PFSK-1 (cell line): ENCODE data around the gene NGFR.

Experiments
- FOXP2 ChIP-seq: optimal IDR thresholded peaks from 2 replicates; pipeline ENCODE3; 2011; ENCODE audit warnings: borderline replicate concordance, control low read depth, inconsistent platforms; ENCODE audit not compliant: insufficient read depth; ENCODE audit errors: extremely low read length, extremely low read depth
- POLR2AphosphoS5 ChIP-seq: IDR thresholded peaks from 2 replicates; pipeline ENCODE4 v1.6.1; 2012; ENCODE audit warnings: low read depth, mild to moderate bottlenecking, control low read depth, low read length, moderate library complexity
- REST ChIP-seq, 2 experiments: IDR thresholded peaks; 2 replicates each; pipeline versions ENCODE4 v1.6.1 to v1.8.0; 2011 to 2012; ENCODE audit warnings: low read depth in 2 of 2, low read length in 2 of 2, control low read depth in 1 of 2, inconsistent platforms in 1 of 2, mild to moderate bottlenecking in 1 of 2, moderate library complexity in 1 of 2; ENCODE audit not compliant: insufficient read depth in 1 of 2
- SIN3A ChIP-seq: IDR thresholded peaks from 2 replicates; pipeline ENCODE4 v1.6.1; 2012; ENCODE audit warnings: mild to moderate bottlenecking, low read length, moderate library complexity, borderline replicate concordance; ENCODE audit not compliant: insufficient read depth
- TAF1 ChIP-seq: IDR thresholded peaks from 2 replicates; pipeline ENCODE4 v1.6.1; 2012; ENCODE audit warnings: low read length, control low read depth, borderline replicate concordance; ENCODE audit not compliant: insufficient read depth

The NGFR gene

GRCh38 chr17:49450735-49451134 lies 44.4 kb upstream of the NGFR start:
- TF ChIP-seq FOXP2 (no peak), REST (IDR thresholded peaks at IDR 0.05; ENCODE audit: insufficient read depth in 1 of 2, low read depth in 2 of 2, low read length in 2 of 2) (no peak), TAF1 (no peak), POLR2AphosphoS5 (no peak), SIN3A (no peak)

GRCh38 chr17:49452201-49452600 lies 42.9 kb upstream of the NGFR start:
- TF ChIP-seq SIN3A, result no peak
- no peak for TF ChIP-seq POLR2AphosphoS5
- no peak for TF ChIP-seq FOXP2
- no peak for TF ChIP-seq TAF1
- TF ChIP-seq REST (IDR thresholded peaks at IDR 0.05; ENCODE audit: insufficient read depth in 1 of 2, low read depth in 2 of 2, low read length in 2 of 2), result no peak

GRCh38 chr17:49452661-49453060 lies 42.4 kb upstream of the NGFR start:
- TF ChIP-seq FOXP2 (no peak), REST (IDR thresholded peaks at IDR 0.05; ENCODE audit: insufficient read depth in 1 of 2, low read depth in 2 of 2, low read length in 2 of 2) (no peak), POLR2AphosphoS5 (no peak), TAF1 (no peak), SIN3A (no peak)

- TF ChIP-seq REST (IDR thresholded peaks at IDR 0.05; ENCODE audit: insufficient read depth in 1 of 2, low read depth in 2 of 2, low read length in 2 of 2), result no peak
- TF ChIP-seq TAF1, result no peak
- no peak for TF ChIP-seq POLR2AphosphoS5
- no peak for TF ChIP-seq SIN3A
- no peak for TF ChIP-seq FOXP2
Measured at GRCh38 chr17:49454050-49454449, 41.0 kb upstream of the NGFR start.

GRCh38 chr17:49455272-49455861 lies 39.7 kb upstream of the NGFR start:
- no peak for TF ChIP-seq REST (IDR thresholded peaks at IDR 0.05; ENCODE audit: insufficient read depth in 1 of 2, low read depth in 2 of 2, low read length in 2 of 2)
- no peak for TF ChIP-seq FOXP2
- no peak for TF ChIP-seq POLR2AphosphoS5
- no peak for TF ChIP-seq SIN3A
- TF ChIP-seq TAF1, result no peak
